HCT116 (cell line): ENCODE results near the gene TNN. TPM values are rescaled to one million over a fixed set of nuclear protein-coding genes. Genes with fewer than 3 reads are reported as not detected.

Experiments used
- ATAC-seq: fragments of 200-7000 bp; cut with Tn5 transposase; 2 replicates; pipeline ENCODE4 v1.9.1; 2020; ENCODE audit warnings: mild to moderate bottlenecking, moderate library complexity
- BruUV-seq: library from RNA; stranded (reverse); fragments of 400-500 nt; replicated peaks from 2 replicates; lab custom pipeline; 2021; lab: Mats Ljungman, UMichigan
- CTCF ChIA-PET: fragments of 300-600 bp; sonication (Branson Sonifier 250); formaldehyde crosslinking; loops from one replicate; lab custom pipeline; 2021; ENCODE audit warnings: antibody characterized with exemption; lab: Charles Lee
- POLR2A ChIA-PET: fragments of 300-600, 350-600 bp; sonication (Branson Sonifier 250); formaldehyde crosslinking; loops from one replicate; lab custom pipeline; 2021; ENCODE audit warnings: antibody characterized with exemption; lab: Charles Lee
- RAD21 ChIA-PET, 2 experiments: fragments of 300-600 bp; sonication (Branson Sonifier 250); formaldehyde crosslinking; loops; one replicate each; lab custom pipeline; 2023; ENCODE audit warnings: low total read pairs in 2 of 2; ENCODE audit not compliant: uncharacterized antibody in 2 of 2, unreplicated experiment in 2 of 2, low non-redundant PET in 1 of 2; lab: Charles Lee
- DNase-seq: peaks from one replicate; pipeline ENCODE4 v3.0.0-alpha.2; 2010; ENCODE audit warnings: low read depth, low spot score
- H2AFZ ChIP-seq: fragments of 200-600 bp; shearing (Covaris generic), sonication (generic); 2 replicates; pipeline ENCODE4 v1.6.1; 2017; ENCODE audit warnings: low read depth, mixed run types, mixed read lengths, antibody characterized with exemption, low read length; ENCODE audit not compliant: poor library complexity, severe bottlenecking
- H3K27ac ChIP-seq: 2 replicates; pipeline ENCODE4 v1.5.1; 2012; ENCODE audit warnings: low read depth, low read length
- H3K27me3 ChIP-seq: fragments of 200-600 bp; sonication (generic); 2 replicates; pipeline ENCODE4 v1.6.1; 2016; ENCODE audit warnings: mixed run types, low read length, mixed read lengths; ENCODE audit not compliant: insufficient read depth
- H3K36me3 ChIP-seq, 2 experiments: fragments of 200-500 bp in 1 of 2; fragments of 200-600 bp in 1 of 2; sonication (Bioruptor generic) in 1 of 2; sonication (generic) in 1 of 2; 2 replicates each; pipeline versions ENCODE4 v1.5.1 to v1.6.1; 2014 to 2016; ENCODE audit warnings: low read length in 2 of 2, inconsistent platforms in 1 of 2, mixed read lengths in 1 of 2, mixed run types in 1 of 2; ENCODE audit not compliant: insufficient read depth in 2 of 2, control insufficient read depth in 1 of 2
- H3K4me1 ChIP-seq, 2 experiments: fragments of 200-600 bp in 1 of 2; sonication (generic) in 1 of 2; 2 replicates each; pipeline versions ENCODE4 v1.5.1 to v1.6.1; 2012 to 2017; ENCODE audit warnings: low read length in 2 of 2, inconsistent platforms in 1 of 2, mild to moderate bottlenecking in 1 of 2, mixed read lengths in 1 of 2, mixed run types in 1 of 2, moderate library complexity in 1 of 2; ENCODE audit not compliant: insufficient read depth in 2 of 2, control insufficient read depth in 1 of 2
- H3K4me2 ChIP-seq: fragments of 200-600 bp; sonication (generic); 2 replicates; pipeline ENCODE4 v1.6.1; 2017; ENCODE audit warnings: mixed run types, low read length, mixed read lengths
- H3K4me3 ChIP-seq, 2 experiments: fragments of 200-600 bp in 1 of 2; sonication (generic) in 1 of 2; replicated peaks in 1 of 2; 2 replicates each; pipeline ENCODE4 v1.5.1; 2011 to 2016; ENCODE audit warnings: low read length in 2 of 2, control low read depth in 1 of 2, low read depth in 1 of 2, mild to moderate bottlenecking in 1 of 2, mixed read lengths in 1 of 2, mixed run types in 1 of 2
- H3K79me2 ChIP-seq: fragments of 200-600 bp; sonication (generic); 2 replicates; pipeline ENCODE4 v1.6.1; 2017; ENCODE audit warnings: mild to moderate bottlenecking, mixed run types, low read length, moderate library complexity, mixed read lengths; ENCODE audit not compliant: insufficient read depth
- H3K9ac ChIP-seq: fragments of 200-600 bp; sonication (generic); 2 replicates; pipeline ENCODE4 v1.6.1; 2016; ENCODE audit warnings: low read length, mixed read lengths
- H3K9me2 ChIP-seq: fragments of 200-600 bp; sonication (generic), shearing (Covaris generic); 2 replicates; pipeline ENCODE4 v1.6.1; 2017; ENCODE audit warnings: mixed run types, mild to moderate bottlenecking, moderate library complexity; ENCODE audit not compliant: insufficient read depth
- H3K9me3 ChIP-seq, 2 experiments: fragments of 200-500 bp in 1 of 2; fragments of 200-600 bp in 1 of 2; sonication (Bioruptor generic) in 1 of 2; sonication (generic) in 1 of 2; 2 replicates each; pipeline ENCODE4 v1.6.1; 2014 to 2017; ENCODE audit warnings: low read length in 2 of 2, mixed read lengths in 2 of 2, inconsistent platforms in 1 of 2, low read depth in 1 of 2, mild to moderate bottlenecking in 1 of 2, mixed run types in 1 of 2, moderate library complexity in 1 of 2; ENCODE audit not compliant: control insufficient read depth in 1 of 2, insufficient read depth in 1 of 2
- H4K20me1 ChIP-seq: fragments of 200-600 bp; sonication (generic), shearing (Covaris generic); 2 replicates; pipeline ENCODE4 v1.6.1; 2017; ENCODE audit warnings: mixed run types, mild to moderate bottlenecking, moderate library complexity; ENCODE audit not compliant: insufficient read depth
- EZH2phosphoT487 ChIP-seq: fragments of 200-600 bp; IDR thresholded peaks from 2 replicates; pipeline ENCODE4 v1.6.1; 2018; ENCODE audit warnings: antibody characterized with exemption, borderline replicate concordance
- FOSL1 ChIP-seq: IDR thresholded peaks from 2 replicates; pipeline ENCODE4 v1.6.1; 2012; ENCODE audit warnings: low read depth
- POLR2A ChIP-seq: IDR thresholded peaks from 2 replicates; pipeline ENCODE4 v1.7.0; 2011; ENCODE audit warnings: borderline replicate concordance; ENCODE audit not compliant: insufficient read depth, insufficient read length; ENCODE audit errors: extremely low read depth
- RAD21 ChIP-seq: IDR thresholded peaks from 2 replicates; pipeline ENCODE4 v1.6.1; 2012; ENCODE audit warnings: low read depth, mild to moderate bottlenecking
- intact Hi-C: fragments of 100-400 bp; cut with micrococcal nuclease; formaldehyde crosslinking; loops from 2 replicates; pipeline ENCODE4 v1.10.0; 2022
- total RNA-seq: library from RNA; stranded (reverse); gene quantifications from one replicate; pipeline ENCODE4 v1.2.1, GENCODE V29; 2021; ENCODE audit not compliant: unreplicated experiment

The TNN gene
- total RNA-seq, 1 experiment from 2014 or later, result not detected

DNA sequence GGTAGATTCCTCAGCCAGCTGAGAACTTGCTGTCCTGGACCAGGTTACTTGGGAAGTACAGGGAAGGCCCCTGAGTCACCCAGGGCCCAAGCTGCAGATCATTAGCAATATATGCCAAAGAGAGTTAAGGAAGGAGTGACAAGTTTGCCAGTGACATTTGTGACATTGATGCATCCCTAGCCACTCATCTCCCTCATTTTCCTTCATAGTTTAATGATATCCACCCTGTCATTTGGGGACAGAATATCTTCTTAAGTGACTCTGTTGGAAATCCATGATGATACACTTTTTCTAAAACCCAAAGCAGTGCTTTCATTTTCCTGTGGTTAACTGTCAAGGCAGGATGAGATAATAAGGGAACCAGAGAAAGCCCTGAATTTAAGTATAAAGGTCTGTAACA lies 3.2 kb downstream of the TNN start:
- no peak overlapping the region for H3K9ac ChIP-seq
- no peak overlapping the region for H3K4me2 ChIP-seq
- H3K4me3 ChIP-seq, result no peak overlapping the region
- TF ChIP-seq FOSL1, result no peak
- DNase-seq (no peak), ATAC-seq (no peak)
- H3K4me1 ChIP-seq, result no peaks in the 10 kb centered on the region
- no peaks in the 10 kb centered on the region for H3K9me3 ChIP-seq
- H3K9me2 ChIP-seq, result no peaks in the 10 kb centered on the region
- no peak overlapping the region for H2AFZ ChIP-seq
- CTCF ChIA-PET, result no interaction called here
- no peaks in the 10 kb centered on the region for H3K79me2 ChIP-seq
- intact Hi-C loops, result no loop called here
- no peaks in the 10 kb centered on the region for H3K36me3 ChIP-seq
- no TSS peak for BruUV-seq
- H4K20me1 ChIP-seq, result no peaks in the 10 kb centered on the region
- POLR2A ChIA-PET, result no interaction called here
- no peak overlapping the region for H3K27ac ChIP-seq
- peaks cover 64% of the 10 kb centered on the region for H3K27me3 ChIP-seq
- RAD21 ChIA-PET, result no interaction called here

DNA sequence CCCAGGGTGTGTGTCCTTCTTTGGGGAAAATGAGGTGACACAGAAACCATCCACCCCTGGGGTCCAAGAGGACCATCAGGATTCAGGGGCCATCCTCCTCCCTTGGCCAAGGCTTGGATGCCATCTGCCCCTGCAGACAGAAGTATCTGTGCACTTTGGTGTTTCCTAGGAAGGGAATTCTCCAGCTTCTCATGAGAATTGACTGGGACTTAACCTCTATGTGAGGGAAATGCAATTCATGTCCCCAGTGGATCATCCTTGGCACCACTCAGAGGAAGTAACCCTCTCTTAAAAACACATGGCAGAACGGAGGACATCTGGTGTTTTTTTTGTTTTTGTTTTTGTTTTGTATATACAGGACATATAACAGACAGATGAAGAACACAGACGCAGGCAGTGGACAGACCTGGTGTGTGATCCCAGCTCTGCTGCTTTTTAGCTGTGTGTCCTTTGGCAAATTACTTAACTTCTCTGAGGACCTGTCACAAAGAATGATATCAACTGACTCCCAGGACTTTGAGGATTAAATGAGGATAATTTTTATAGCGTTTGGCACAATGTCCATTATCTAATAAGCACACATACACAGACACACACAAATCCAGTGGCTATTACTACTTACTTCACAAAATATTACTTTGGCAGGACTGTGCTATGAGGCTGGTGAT lies 3.8 kb downstream of the TNN start:
- ATAC-seq, result no peak
- no TSS peak for BruUV-seq
- no peak overlapping the region for H2AFZ ChIP-seq
- H3K27me3 ChIP-seq, result peaks cover 60% of the 10 kb centered on the region
- H4K20me1 ChIP-seq, result no peaks in the 10 kb centered on the region
- POLR2A ChIA-PET, result no interaction called here
- H3K9me3 ChIP-seq, result no peaks in the 10 kb centered on the region
- H3K9me2 ChIP-seq, result no peaks in the 10 kb centered on the region
- CTCF ChIA-PET, result no interaction called here
- no peak overlapping the region for H3K4me2 ChIP-seq
- RAD21 ChIA-PET, result no interaction called here
- no peak overlapping the region for H3K4me3 ChIP-seq
- no peaks in the 10 kb centered on the region for H3K79me2 ChIP-seq
- DNase-seq, result no peak
- no peaks in the 10 kb centered on the region for H3K4me1 ChIP-seq
- intact Hi-C loops, result no loop called here
- no peak overlapping the region for H3K9ac ChIP-seq
- no peak overlapping the region for H3K27ac ChIP-seq
- TF ChIP-seq POLR2A (no peak), FOSL1 (no peak), EZH2phosphoT487 (no peak), RAD21 (no peak)
- no peaks in the 10 kb centered on the region for H3K36me3 ChIP-seq
